Ovary (tissue), 3 donors: ENCODE results near the gene GPATCH1.

Experiments
- CTCF ChIP-seq, 3 donors: fragments of 450-650 bp in 2 of 3; fragments of 200-600 bp in 1 of 3; IDR thresholded peaks; one replicate each; pipeline versions ENCODE4 v1.5.1 to v1.8.0; 2016 to 2022; ENCODE audit warnings: antibody characterized with exemption in 3 of 3, mild to moderate bottlenecking in 1 of 3
- EP300 ChIP-seq: sonication (generic); formaldehyde crosslinking; IDR thresholded peaks from one replicate; pipeline ENCODE4 v1.6.1; 2017; ENCODE audit warnings: antibody characterized with exemption
- POLR2A ChIP-seq: fragments of 450-650 bp; IDR thresholded peaks from one replicate; pipeline ENCODE4 v1.6.1; 2017; ENCODE audit warnings: antibody characterized with exemption, mild to moderate bottlenecking, moderate library complexity
- donor health status: DM: no; HTN: no; CAD: no.

DNA sequence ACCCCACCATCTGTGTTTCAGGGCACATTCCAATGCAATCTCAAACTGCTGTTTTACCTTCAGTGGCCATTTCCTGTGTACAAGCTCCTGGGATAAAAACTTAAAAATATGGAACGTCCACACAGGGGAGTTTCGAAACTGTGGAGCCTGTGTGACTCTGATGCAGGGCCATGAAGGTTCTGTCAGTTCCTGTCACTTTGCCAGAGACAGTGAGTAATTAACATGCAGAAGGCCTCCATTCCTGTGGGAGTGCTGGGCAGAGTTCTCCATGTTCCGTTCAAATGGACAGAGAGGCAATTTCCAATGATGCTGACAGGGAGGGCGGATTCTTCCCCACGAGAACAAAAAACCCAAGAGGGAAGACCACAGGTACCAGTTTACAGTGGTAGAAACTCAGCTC lies 75.4 kb downstream of the GPATCH1 start:
- no peak for TF ChIP-seq POLR2A
- no peak for TF ChIP-seq CTCF (IDR thresholded peaks at IDR 0.05)
- TF ChIP-seq EP300 = no peak
